GM21515 (cell line): ENCODE measurements around the gene LFNG.

ENCODE experiments used
- ATAC-seq: cut with Tn5 transposase; IDR thresholded peaks from one replicate; pipeline ENCODE4 v1.9.1; 2021; ENCODE audit not compliant: unreplicated experiment

LFNG gene

GRCh38 chr7:2502647-2502966 lies 17.0 kb upstream of the LFNG start:
- ATAC-seq: no peak

GRCh38 chr7:2503056-2503941 lies 16.3 kb upstream of the LFNG start:
- no peak for ATAC-seq

- no peak for ATAC-seq
These were observed 15.3 kb upstream of the LFNG start for GRCh38 chr7:2504128-2504888.

- no peak for ATAC-seq
These were observed 14.6 kb upstream of the LFNG start for GRCh38 chr7:2504889-2505375.

GRCh38 chr7:2505401-2505800 lies 14.2 kb upstream of the LFNG start:
- ATAC-seq: no peak

- ATAC-seq: no peak
These were observed 12.2 kb upstream of the LFNG start for GRCh38 chr7:2507208-2507916.

- no peak for ATAC-seq
These were observed 11.7 kb upstream of the LFNG start for GRCh38 chr7:2507917-2508306.

GRCh38 chr7:2508327-2509215 lies 11.0 kb upstream of the LFNG start:
- no peak for ATAC-seq

- ATAC-seq: no peak
These were observed 10.2 kb upstream of the LFNG start for GRCh38 chr7:2509298-2509906.

GRCh38 chr7:2510130-2510776 lies 9.3 kb upstream of the LFNG start:
- no peak for ATAC-seq

- ATAC-seq: no peak
These were observed 8.4 kb upstream of the LFNG start for GRCh38 chr7:2510909-2511768.

GRCh38 chr7:2511769-2512168 lies 7.8 kb upstream of the LFNG start:
- ATAC-seq: no peak

- no peak for ATAC-seq
These were observed 7.4 kb upstream of the LFNG start for GRCh38 chr7:2512179-2512661.

GRCh38 chr7:2512713-2513112 lies 6.9 kb upstream of the LFNG start:
- ATAC-seq: no peak

- no peak for ATAC-seq
These were observed 5.9 kb upstream of the LFNG start for GRCh38 chr7:2513702-2514101.

GRCh38 chr7:2514473-2515423 lies 4.8 kb upstream of the LFNG start:
- no peak for ATAC-seq

- ATAC-seq: no peak
These were observed 4.0 kb upstream of the LFNG start for GRCh38 chr7:2515424-2516193.
